ENCODE results near the gene RAD51AP1. TPM values are rescaled to one million over a fixed set of nuclear protein-coding genes. Genes with fewer than 3 reads are reported as not detected.

Gene RAD51AP1
- total RNA-seq, 1 donor from 2014 or later = 5.5 TPM

DNA sequence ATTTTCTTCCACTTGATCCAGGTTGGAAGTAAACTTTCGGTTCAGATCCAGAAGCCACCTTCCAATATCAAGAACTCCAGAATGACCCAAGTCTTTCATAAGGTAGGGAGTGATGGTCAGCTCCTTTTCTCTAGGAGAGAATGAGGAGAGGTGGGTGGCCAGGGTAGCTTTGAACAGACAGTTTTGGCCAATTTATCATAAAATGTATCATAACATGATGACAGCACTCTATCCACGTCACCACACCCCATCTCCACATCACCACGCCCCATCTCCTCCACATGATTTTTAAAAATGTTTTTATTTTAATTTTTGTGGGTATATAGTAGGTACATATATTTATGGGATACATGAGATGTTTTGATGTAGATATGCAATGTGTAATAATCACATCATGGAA, 50.2 kb downstream of the RAD51AP1 start:
- Mint-ChIP-seq H3K4me1 (ENCODE audit: low read depth, unreplicated experiment) (no peaks in the 10 kb centered on the region), H3K4me3 (ENCODE audit: unreplicated experiment) (no peak overlapping the region), H3K36me3 (ENCODE audit: unreplicated experiment) (no peaks in the 10 kb centered on the region), H3K27me3 (ENCODE audit: unreplicated experiment) (peaks cover 2% of the 10 kb centered on the region), H3K27ac (ENCODE audit: unreplicated experiment) (no peak overlapping the region), H3K9me3 (ENCODE audit: unreplicated experiment) (no peaks in the 10 kb centered on the region)
- DNase-seq = no peak
- TF ChIP-seq CTCF (IDR thresholded peaks at IDR 0.05; ENCODE audit: partially characterized antibody, unreplicated experiment) = no peak

DNA sequence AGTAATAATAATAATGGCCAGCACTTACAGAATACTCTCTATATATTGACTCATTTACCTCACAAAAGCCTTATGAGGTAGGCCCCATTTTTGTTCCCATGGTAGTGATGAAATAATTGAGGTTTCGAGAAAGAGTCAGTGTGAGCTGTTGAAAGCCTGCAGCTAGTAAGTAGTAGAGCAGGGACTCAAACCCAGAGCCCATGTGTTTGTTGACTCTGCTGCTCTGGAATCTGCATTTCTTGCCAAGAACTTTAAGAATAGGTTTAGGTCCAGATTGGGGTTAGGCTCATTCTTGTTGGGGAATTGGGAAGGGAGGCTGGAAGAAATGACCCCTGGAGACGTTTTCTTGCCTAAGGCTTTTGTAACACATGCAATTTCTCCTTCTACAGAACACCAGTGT, 51.3 kb downstream of the RAD51AP1 start:
- no peak for DNase-seq
- TF ChIP-seq CTCF (IDR thresholded peaks at IDR 0.05; ENCODE audit: partially characterized antibody, unreplicated experiment) = no peak
- Mint-ChIP-seq H3K9me3 (ENCODE audit: unreplicated experiment) (no peaks in the 10 kb centered on the region), H3K27me3 (ENCODE audit: unreplicated experiment) (peaks cover 2% of the 10 kb centered on the region), H3K4me3 (ENCODE audit: unreplicated experiment) (no peak overlapping the region), H3K4me1 (ENCODE audit: low read depth, unreplicated experiment) (no peaks in the 10 kb centered on the region), H3K27ac (ENCODE audit: unreplicated experiment) (no peak overlapping the region), H3K36me3 (ENCODE audit: unreplicated experiment) (no peaks in the 10 kb centered on the region)

- no peaks in the 10 kb centered on the region for H3K4me1 Mint-ChIP-seq (ENCODE audit: low read depth, unreplicated experiment)
- H3K4me3 Mint-ChIP-seq (ENCODE audit: unreplicated experiment) = no peak overlapping the region
- DNase-seq = no peak
- no peaks in the 10 kb centered on the region for H3K9me3 Mint-ChIP-seq (ENCODE audit: unreplicated experiment)
- H3K27me3 Mint-ChIP-seq (ENCODE audit: unreplicated experiment) = peaks cover 2% of the 10 kb centered on the region
- H3K27ac Mint-ChIP-seq (ENCODE audit: unreplicated experiment) = no peak overlapping the region
- H3K36me3 Mint-ChIP-seq (ENCODE audit: unreplicated experiment) = no peaks in the 10 kb centered on the region
- no peak for TF ChIP-seq CTCF (IDR thresholded peaks at IDR 0.05; ENCODE audit: partially characterized antibody, unreplicated experiment)
Observed at GRCh38 chr12:4591180-4591687, 52.5 kb downstream of the RAD51AP1 start.

- Mint-ChIP-seq H3K4me3 (ENCODE audit: unreplicated experiment) (no peak overlapping the region), H3K27me3 (ENCODE audit: unreplicated experiment) (no peaks in the 10 kb centered on the region), H3K27ac (ENCODE audit: unreplicated experiment) (no peak overlapping the region), H3K4me1 (ENCODE audit: low read depth, unreplicated experiment) (no peaks in the 10 kb centered on the region), H3K36me3 (ENCODE audit: unreplicated experiment) (no peaks in the 10 kb centered on the region), H3K9me3 (ENCODE audit: unreplicated experiment) (no peaks in the 10 kb centered on the region)
- no peak for DNase-seq
- no peak for TF ChIP-seq CTCF (IDR thresholded peaks at IDR 0.05; ENCODE audit: partially characterized antibody, unreplicated experiment)
Observed at GRCh38 chr12:4595881-4596280, 57.2 kb downstream of the RAD51AP1 start.

DNA sequence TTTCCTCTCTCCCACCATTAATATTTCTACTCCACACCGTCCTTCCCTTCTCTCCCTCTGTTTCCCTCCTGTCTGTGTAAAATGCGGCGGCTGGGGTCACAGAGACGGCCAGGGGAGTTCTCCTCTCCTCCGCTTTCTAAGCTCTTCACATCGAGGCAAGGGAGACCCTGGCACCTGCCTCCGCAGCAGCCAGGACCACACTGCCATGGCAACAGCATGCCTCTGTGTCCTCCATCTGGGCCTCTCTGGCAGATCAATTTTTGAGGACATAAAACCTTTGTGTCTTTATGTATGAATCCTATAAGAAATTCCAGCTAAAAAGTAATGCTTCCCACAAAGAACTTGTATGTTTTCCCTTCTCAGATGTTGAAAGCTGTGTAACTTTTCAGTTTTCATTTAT, 64.7 kb downstream of the RAD51AP1 start:
- H3K36me3 Mint-ChIP-seq (ENCODE audit: unreplicated experiment) = no peaks in the 10 kb centered on the region
- H3K9me3 Mint-ChIP-seq (ENCODE audit: unreplicated experiment) = peaks cover 2% of the 10 kb centered on the region
- H3K27ac Mint-ChIP-seq (ENCODE audit: unreplicated experiment) = peak overlapping the region; percentile 0
- no peak overlapping the region for H3K4me3 Mint-ChIP-seq (ENCODE audit: unreplicated experiment)
- no peaks in the 10 kb centered on the region for H3K27me3 Mint-ChIP-seq (ENCODE audit: unreplicated experiment)
- peaks cover 11% of the 10 kb centered on the region for H3K4me1 Mint-ChIP-seq (ENCODE audit: low read depth, unreplicated experiment)
- DNase-seq = peak; percentile 43
- TF ChIP-seq CTCF (IDR thresholded peaks at IDR 0.05; ENCODE audit: partially characterized antibody, unreplicated experiment) = no peak

All from glutamatergic neuron (in vitro differentiated cells).